NOMO-1 (cell line): ENCODE measurements around the gene UPP2.

Experiments
- DNase-seq, 2 experiments: peaks; one replicate each; lab custom pipeline; 2025; ENCODE audit not compliant: unreplicated experiment in 2 of 2; lab: John Stamatoyannopoulos, UW

The UPP2 gene

GRCh38 chr2:158103411-158104012, 1.8 kb downstream of the UPP2 start:
- no peak for DNase-seq

DNA sequence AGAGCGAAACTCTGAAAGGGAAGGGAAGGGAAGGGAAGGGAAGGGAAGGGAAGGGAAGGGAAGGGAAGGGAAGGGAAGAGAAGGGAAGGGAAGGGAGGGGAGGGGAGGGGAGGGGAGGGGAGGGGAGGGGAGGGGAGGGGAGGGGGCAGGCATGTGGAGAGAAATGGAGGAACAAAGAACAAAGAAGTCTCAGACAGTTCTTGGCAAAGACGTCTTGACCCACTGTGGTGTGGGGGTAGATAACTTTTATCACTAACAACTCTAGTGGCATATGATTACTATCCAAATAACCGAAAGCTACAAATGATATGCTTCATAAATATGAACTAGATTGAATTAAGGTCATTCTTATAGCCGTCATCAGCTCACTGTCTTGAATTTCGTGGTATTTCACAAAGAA, 3.2 kb downstream of the UPP2 start:
- no peak for DNase-seq

DNA sequence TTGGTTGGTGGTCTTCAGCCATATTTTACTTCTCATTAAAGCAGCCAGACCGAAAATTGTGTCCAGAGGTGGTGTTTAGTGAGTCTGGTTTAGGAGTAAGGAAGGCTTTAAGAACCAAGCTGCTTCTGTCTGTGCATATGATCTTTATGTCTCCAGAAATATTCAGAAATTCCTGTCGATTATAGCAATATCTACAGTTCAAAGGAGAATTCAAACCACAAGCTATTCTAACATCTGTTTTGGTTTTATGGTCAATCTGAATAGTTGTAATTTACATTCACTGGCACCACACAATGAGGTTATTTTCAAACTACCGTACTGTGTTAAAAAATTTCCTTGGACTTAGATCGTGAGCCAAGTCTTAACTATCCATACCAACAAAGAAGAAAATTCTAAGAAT, 11.3 kb downstream of the UPP2 start:
- no peak for DNase-seq

DNA sequence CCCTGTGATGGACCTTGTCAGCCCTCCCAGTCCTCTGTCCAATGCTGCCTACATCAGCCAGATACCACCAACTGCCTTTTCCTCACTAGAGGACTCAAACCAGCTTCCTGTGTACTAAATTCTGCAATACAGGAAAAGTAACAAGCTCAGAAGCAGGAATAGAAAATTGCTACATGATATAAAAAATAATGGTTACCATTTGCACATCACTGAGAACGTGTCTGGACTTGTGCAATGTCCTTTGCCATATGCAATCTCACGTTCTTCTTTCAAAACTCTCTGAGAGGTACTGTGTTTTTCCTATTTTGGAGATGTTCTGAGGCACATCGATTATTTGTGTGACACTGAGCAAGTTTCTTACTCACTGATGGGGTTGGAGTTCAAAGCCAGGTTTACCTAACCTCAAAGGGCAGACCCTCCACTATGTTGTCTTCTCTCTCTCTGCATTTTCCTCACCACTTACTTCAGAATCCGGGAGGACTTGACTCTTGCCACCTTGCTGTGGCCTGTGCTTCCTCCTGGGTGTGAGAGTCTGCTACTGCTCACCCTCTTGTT, 12.1 kb downstream of the UPP2 start:
- DNase-seq: peak; percentile 81 to 99

- peak; percentile 43 to 59 for DNase-seq
Measured at GRCh38 chr2:158114516-158114915, 12.8 kb downstream of the UPP2 start.

- no peak for DNase-seq
Measured at GRCh38 chr2:158115202-158115767, 13.6 kb downstream of the UPP2 start.

- peak in 1 of 2 experiments; percentile 27 for DNase-seq
Measured at GRCh38 chr2:158116936-158117335, 15.3 kb downstream of the UPP2 start.

DNA sequence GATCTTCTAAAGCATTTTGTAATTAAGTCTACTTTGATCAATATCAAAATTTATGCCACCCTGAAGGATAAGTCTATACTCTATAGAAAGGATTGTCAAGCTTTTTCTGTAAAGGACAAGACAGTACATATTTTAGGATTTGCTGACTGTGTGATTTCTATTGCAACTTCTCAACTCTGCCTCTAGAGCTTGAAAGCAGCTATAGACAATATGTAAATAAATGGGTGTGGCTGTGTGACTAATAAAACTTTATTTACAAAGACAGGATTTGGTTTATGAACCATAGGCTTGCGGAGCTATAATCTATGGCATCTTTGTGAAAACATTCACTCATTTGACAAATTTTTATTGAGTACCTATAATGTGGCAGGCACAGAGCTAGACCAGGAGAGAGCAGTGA, 18.4 kb downstream of the UPP2 start:
- no peak for DNase-seq

GRCh38 chr2:158120664-158121641, 19.3 kb downstream of the UPP2 start:
- peak; percentile 42 to 83 for DNase-seq

GRCh38 chr2:158124896-158125295, 23.2 kb downstream of the UPP2 start:
- no peak for DNase-seq

- DNase-seq: no peak
Measured at GRCh38 chr2:158125756-158126498, 24.3 kb downstream of the UPP2 start.

GRCh38 chr2:158127380-158127804, 25.7 kb downstream of the UPP2 start:
- DNase-seq: no peak

- no peak for DNase-seq
Measured at GRCh38 chr2:158128168-158128973, 26.7 kb downstream of the UPP2 start.

GRCh38 chr2:158129037-158129436, 27.4 kb downstream of the UPP2 start:
- no peak for DNase-seq

- DNase-seq: no peak
Measured at GRCh38 chr2:158130832-158131473, 29.3 kb downstream of the UPP2 start.

DNA sequence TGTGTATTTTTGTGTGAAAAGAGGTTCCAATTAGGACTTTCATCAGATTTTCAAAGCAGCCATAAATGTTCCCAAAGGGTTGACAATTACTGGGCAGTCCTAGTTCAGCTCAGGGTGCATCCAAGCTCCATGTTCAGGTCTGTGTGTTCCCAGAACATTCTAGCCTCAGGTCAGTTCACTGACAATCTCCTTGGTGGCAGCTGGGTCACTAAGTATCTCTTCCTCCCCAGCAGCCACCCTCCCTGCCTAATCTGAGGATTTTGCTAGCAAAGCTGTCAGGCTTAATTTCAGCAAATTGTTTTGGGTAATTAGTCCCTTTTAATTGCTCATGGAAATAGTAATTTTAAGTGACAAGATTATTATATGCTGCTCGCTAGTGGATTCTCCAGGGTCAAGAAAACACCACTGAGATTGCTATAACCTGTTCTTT, 29.8 kb downstream of the UPP2 start:
- DNase-seq: no peak

- DNase-seq: no peak
Measured at GRCh38 chr2:158131919-158132566, 30.4 kb downstream of the UPP2 start.

GRCh38 chr2:158134055-158134454, 32.4 kb downstream of the UPP2 start:
- no peak for DNase-seq

DNA sequence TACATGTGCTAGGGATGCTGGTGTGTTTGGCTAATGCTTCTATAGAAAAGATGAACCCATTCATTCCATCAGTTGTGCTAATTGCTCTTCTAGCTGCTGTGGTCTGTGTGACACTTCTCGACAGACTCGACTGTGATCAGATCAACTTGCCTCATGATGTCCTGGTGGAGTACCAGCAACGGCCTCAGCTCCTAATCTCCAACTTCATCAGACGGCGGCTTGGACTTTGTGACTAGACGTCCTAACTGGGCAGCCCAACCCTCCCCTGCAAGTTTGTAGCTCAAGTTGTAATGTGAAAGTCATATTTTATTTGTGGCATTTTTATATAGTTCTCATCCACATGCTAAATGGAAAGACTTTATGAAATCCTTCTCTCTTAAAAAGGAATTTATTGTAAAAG, 33.0 kb downstream of the UPP2 start:
- DNase-seq: no peak
